GM23338 (cell line): ENCODE data around the gene KIAA1549.

Source experiments
- CREB1 ChIP-seq: fragments of 250-450 bp; sonication (Bioruptor Pico); IDR thresholded peaks from 2 replicates; pipeline ENCODE4 v1.5.0; 2020; ENCODE audit warnings: low read depth, mild to moderate bottlenecking, moderate library complexity
- CTCF ChIP-seq, 2 experiments: fragments of 200-600 bp in 1 of 2; sonication (generic) in 1 of 2; conservative IDR thresholded peaks; 2 replicates each; pipeline versions ENCODE4 v1.5.1 to v1.6.1; 2016 to 2017; ENCODE audit warnings: antibody characterized with exemption in 2 of 2, low read depth in 2 of 2, mild to moderate bottlenecking in 2 of 2, moderate library complexity in 1 of 2
- EZH2 ChIP-seq: fragments of 200-600 bp; sonication (generic); IDR thresholded peaks from one replicate; pipeline ENCODE4 v1.8.0; 2017; ENCODE audit warnings: antibody characterized with exemption, mild to moderate bottlenecking, low read depth; ENCODE audit not compliant: unreplicated experiment
- EZH2phosphoT487 ChIP-seq: fragments of 200-600 bp; sonication (generic); IDR thresholded peaks from one replicate; pipeline ENCODE4 v1.8.1; 2018; ENCODE audit warnings: antibody characterized with exemption; ENCODE audit not compliant: unreplicated experiment
- NANOG ChIP-seq: IDR thresholded peaks from 2 replicates; pipeline ENCODE4 v1.6.1; 2016; ENCODE audit warnings: antibody characterized with exemption, borderline replicate concordance
- POLR2AphosphoS5 ChIP-seq: IDR thresholded peaks from 2 replicates; pipeline ENCODE4 v1.6.1; 2016; ENCODE audit warnings: antibody characterized with exemption, low read depth
- STAT1 ChIP-seq: IDR thresholded peaks from one replicate; pipeline ENCODE4 v1.6.1; 2016; ENCODE audit warnings: antibody characterized with exemption; ENCODE audit not compliant: unreplicated experiment
- ZNF331 ChIP-seq: fragments of 250-450 bp; sonication (Bioruptor Pico); IDR thresholded peaks from 2 replicates; pipeline ENCODE4 v1.5.0; 2020; ENCODE audit warnings: low read depth, mild to moderate bottlenecking, moderate library complexity
- TF ChIP-seq, protein P1 (sequence below): IDR thresholded peaks from one replicate; pipeline ENCODE4 v1.6.1; 2018; ENCODE audit warnings: antibody characterized with exemption; ENCODE audit not compliant: unreplicated experiment

DNA sequence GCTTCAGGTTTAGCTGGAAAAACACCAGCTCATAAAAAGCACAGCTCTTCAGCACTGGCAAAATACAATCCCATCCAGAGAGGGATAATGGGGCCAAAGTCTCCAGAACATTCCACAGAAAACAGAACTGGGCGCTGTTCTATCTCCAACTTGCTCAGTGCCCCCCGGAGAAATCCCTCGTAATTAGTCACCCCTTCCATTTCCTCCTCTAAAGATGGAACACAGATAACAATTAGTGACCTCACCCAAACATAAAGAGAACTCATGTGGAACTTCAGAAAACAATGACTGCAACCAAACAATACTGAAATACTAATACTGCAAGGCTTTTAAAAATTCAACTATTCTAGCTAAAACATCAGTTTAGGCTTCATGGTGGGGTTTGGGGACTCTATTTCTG, 46.3 kb downstream of the KIAA1549 start:
- TF ChIP-seq CTCF (conservative IDR thresholded peaks at IDR 0.05; ENCODE audit: low read depth in 2 of 2) (no peak), CREB1 (CRISPR knock-in tag) (no peak), STAT1 (no peak), EZH2 (no peak), POLR2AphosphoS5 (no peak), EZH2phosphoT487 (no peak), ZNF331 (CRISPR knock-in tag) (no peak), NANOG (no peak)
- TF ChIP-seq, protein P1, sequence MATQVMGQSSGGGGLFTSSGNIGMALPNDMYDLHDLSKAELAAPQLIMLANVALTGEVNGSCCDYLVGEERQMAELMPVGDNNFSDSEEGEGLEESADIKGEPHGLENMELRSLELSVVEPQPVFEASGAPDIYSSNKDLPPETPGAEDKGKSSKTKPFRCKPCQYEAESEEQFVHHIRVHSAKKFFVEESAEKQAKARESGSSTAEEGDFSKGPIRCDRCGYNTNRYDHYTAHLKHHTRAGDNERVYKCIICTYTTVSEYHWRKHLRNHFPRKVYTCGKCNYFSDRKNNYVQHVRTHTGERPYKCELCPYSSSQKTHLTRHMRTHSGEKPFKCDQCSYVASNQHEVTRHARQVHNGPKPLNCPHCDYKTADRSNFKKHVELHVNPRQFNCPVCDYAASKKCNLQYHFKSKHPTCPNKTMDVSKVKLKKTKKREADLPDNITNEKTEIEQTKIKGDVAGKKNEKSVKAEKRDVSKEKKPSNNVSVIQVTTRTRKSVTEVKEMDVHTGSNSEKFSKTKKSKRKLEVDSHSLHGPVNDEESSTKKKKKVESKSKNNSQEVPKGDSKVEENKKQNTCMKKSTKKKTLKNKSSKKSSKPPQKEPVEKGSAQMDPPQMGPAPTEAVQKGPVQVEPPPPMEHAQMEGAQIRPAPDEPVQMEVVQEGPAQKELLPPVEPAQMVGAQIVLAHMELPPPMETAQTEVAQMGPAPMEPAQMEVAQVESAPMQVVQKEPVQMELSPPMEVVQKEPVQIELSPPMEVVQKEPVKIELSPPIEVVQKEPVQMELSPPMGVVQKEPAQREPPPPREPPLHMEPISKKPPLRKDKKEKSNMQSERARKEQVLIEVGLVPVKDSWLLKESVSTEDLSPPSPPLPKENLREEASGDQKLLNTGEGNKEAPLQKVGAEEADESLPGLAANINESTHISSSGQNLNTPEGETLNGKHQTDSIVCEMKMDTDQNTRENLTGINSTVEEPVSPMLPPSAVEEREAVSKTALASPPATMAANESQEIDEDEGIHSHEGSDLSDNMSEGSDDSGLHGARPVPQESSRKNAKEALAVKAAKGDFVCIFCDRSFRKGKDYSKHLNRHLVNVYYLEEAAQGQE: no peak
